ENCODE data around the gene PKDCC.

PKDCC gene

DNA sequence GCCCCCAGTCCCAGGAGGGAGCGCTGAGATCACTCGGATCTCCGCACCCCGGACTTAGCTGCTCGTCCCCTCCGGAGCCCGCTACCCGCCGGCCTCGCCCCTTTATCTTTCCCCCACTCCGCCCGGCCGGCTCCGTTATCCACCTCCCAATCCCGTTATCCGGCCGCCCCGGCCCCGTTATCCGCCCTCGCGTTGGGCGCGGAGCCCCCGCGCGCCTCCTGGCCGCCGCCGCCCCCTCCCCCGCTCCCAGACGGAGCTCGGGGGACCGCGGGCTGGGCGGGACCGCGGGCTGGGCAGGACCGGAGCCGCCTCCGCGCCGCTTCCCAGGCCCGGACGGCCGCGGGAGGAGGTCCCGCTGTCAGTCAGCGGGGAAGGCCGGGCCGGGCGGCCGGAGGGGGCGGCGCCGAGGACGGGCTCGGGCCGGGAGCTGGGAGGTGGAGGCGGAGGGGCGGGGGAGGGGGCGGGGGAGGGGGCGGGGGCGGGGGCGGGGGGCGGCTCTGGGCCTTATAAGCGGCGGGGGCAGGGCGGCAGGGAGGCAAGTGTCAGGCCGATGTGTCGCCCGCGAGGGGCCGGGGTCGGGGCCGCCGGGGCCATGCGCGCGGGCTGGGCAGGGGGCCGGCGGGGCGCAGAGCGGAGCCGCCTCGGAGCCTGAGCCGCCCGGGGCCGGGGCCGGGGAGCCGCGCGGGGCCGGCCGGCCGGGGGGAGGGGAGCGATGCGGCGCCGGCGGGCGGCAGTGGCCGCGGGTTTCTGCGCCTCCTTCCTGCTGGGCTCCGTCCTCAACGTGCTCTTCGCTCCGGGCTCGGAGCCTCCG is at the start of gene PKDCC:
TSS of gene PKDCC (plus strand) at position 534 of the 811 bp plus-strand sequence. CDS start at position 713, 179 bp downstream.
- DNase-seq, result peak; percentile 5

DNA sequence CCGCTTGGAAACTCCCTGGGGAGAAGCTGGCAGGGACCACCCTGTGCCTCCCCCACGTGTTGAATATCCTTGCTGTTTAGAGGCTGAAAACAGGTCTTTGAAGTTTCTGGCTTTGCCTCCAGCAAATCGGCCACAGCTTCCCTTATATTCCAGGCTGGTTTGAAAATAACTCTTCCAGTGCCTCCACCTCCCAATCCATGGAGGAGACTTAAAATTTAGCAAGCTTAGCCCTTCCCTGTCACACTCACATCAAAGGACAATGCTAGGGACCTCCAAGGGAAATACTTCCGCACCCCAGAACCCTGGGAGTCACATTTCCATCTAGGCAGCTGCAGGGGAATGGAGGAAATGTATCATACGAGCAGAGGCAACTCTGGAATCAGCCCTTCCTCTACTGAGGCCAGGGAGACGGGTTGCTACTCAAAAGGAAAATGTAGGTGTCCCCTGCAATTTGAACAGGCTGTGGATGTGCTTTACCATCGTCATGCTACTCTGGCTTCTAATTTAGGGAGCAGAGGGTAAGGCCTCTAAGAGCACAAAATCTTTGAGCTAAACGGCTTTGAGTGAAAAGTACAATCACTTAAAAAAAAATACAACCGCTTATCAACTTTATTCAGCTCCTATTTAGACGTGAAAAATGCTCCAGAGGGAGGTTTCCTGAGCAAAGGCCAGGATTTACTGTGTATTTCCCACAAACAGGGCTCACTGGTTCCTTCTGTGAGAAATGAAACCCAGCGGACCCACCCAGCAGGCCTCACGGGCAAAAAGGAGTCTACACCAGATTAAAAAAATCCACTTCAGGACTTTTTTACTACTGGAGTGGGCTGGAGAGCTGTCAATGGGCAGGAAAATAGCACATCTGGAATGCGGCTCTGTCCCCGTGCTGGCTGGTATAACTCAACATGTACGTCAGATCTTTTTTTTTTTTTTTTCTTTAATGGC is 49.4 kb upstream of the PKDCC start:
- no peak for DNase-seq

- DNase-seq, result no peak
Measured at GRCh38 chr2:41999128-41999480, 48.7 kb upstream of the PKDCC start.

GRCh38 chr2:41999592-42000281 is 48.1 kb upstream of the PKDCC start:
- no peak for DNase-seq

GRCh38 chr2:42001711-42002201 is 46.1 kb upstream of the PKDCC start:
- DNase-seq, result no peak

DNA sequence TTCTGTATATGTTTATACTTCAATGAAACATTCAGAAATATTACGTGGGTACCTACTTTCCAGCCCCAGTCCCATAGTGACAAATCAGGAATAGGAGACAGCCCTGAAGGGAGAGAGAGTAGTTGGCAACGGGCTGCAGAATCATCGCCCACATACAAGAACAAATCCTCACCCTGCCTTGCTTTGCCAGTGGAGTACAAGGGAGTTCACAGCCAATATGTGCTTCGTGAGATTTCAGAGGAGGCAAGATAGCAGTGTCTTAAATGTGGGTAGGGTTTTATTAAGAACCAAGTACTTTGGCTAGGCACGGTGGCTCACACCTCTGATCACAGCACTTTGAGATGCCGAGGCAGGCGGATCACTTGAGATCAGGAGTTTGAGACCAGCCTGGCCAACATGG is 40.3 kb upstream of the PKDCC start:
- no peak for DNase-seq

DNA sequence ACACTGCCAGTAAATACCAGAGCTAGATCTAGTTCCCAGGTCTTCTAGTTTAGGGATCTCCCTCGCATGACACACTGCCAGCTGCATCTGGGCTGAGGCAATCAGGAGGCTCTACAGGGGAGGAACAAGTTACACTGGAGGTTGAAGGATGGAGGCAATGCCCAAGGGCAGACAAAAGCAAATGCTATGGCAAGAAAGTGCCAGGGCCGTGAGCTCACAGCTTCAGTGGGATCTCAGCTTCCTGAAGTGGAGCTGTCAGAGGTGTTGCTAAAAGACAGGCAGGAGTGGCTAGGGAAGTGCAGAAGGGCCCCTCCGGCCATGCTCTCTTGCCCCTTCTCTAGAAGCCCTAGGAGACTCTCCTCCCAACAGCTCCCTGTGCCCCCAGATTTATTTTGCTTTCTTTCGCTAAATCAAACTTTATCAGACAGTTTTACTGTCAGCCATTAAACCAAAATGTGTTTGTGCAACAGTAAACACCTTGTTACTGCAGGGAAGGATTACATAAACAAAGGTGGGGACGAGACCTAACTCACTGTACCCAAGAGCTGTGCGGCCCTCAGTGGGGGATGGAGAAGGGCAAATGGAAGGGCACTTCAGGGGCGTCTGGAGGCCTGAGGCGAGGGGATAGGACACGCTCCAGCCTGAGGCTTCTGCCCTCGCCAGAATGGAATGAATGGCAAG is 39.4 kb upstream of the PKDCC start:
- DNase-seq, result no peak

GRCh38 chr2:42009657-42010580 is 37.9 kb upstream of the PKDCC start:
- DNase-seq, result no peak

DNA sequence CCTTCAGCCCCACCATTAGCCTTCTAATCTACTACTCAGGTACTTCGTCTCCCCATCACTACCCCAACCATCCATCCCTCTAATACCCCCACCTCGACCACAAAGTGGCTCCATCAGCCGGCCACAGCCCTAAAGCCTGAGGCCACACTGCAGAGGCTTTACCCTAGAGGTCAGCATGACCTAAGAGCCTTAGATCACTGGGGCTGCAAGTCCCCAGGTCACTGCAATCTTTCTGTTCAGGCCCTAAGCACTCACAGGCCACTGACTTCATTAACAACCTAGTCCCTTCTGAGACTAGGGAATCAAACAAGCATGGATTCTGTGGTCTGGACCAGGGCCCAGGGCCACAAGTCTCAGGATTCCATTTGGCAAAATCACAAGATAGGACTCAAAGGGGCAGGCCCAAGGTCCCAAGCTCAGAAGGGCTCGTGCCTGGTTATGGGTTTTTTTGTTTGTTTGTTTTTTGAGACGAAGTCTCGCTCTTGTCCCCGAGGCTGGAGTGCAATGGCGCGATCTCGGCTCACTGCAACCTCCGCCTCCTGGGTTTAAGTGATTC is 37.0 kb upstream of the PKDCC start:
- DNase-seq, result no peak

DNA sequence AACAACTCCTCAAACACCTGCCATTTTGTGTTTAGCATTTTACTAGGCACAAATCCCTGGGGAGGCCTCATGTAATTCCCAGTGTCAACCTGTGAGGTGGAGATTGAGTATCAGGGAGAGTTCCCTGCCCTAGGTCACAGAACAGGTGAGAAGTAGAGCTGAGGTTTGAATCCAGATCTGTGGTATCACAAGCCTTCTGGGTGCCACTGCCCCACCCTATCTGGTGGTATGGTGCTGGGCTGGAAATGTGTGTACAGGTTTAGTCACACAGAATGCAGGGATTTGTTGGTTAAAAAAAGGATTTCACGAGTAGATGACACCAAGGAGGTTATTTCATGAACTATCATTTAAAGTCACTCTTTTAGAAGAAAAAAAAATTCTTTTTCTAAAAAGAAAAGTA is 35.7 kb upstream of the PKDCC start:
- no peak for DNase-seq

DNA sequence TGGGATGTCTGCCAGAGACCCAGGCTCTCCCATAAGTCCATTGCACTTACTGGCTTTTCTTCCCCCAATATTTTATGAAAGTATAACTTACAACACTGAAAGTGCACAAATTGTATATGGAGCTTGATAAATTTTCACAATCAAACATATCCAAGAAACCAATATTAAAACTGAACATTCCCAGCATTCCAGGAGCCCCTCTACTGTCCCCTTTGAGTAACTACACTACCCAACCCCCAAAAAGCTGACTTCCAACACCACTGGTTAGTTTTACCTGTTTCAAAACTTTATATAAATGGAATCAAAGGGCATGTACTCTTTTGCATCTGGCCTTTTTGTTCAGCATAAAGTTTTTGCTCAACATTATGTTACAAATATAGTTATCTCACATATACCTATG is 35.2 kb upstream of the PKDCC start:
- DNase-seq, result no peak

DNA sequence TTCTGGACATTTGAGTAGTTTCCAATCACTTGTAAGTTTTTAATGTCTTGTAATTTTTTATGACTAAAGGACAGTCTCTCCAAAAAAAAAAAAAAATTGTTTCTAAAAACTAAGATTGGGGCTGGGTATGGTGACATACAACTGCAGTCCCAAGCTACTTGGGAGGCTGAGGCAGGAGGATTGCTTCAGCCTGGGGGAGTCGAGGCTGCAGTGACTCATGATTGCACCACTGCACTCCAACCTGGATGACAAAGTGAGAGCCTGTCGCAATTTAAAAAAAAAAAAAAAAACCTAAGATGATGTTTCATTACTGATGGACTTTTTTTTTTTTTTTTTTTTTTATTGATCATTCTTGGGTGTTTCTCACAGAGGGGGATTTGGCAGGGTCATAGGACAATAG is 34.4 kb upstream of the PKDCC start:
- no peak for DNase-seq

DNA sequence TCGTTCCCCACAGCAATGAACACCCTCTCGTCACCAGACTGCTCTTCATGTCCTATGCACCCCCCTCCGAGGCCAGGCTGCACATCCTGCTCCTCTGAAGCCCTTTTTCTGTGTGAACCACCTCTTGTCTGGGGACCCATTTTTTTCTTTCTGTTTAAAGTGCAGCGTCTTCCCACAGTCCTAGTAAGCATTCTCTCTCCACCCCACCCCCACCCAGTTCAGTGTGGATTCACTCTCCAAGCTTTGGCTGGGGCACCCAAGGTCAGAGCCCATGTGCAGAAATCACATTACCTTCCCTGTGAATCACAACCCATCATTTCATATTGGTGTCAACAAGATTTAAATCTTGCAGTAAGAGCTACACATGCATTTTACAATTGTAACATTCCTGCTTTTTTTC is 26.4 kb upstream of the PKDCC start:
- DNase-seq, result no peak

DNA sequence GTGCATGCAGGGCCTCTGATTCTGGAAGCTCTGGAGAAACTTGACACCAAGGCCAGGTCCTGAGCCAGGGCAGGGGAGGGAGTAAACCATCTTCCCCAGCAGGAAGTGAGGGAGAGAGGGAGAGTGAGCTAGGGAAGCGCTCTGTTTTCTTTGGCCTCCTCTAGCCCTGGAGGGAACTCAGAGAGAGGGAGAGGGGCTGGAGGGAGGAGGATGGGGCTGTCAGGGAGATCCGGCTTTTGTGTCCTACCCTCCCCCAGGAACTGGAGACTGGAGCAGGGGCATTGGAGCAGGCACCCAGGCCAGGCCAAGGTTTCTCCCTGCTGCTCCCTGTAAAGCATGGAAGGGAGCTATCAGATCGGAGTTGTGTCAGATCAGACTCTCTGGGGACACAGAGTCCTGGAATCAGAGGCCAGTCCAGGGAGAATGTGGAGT is 22.7 kb upstream of the PKDCC start:
- peak; percentile 53 for DNase-seq

- no peak for DNase-seq
Measured at GRCh38 chr2:42026272-42026671, 21.5 kb upstream of the PKDCC start.

- no peak for DNase-seq
Measured at GRCh38 chr2:42028571-42029148, 19.2 kb upstream of the PKDCC start.

DNA sequence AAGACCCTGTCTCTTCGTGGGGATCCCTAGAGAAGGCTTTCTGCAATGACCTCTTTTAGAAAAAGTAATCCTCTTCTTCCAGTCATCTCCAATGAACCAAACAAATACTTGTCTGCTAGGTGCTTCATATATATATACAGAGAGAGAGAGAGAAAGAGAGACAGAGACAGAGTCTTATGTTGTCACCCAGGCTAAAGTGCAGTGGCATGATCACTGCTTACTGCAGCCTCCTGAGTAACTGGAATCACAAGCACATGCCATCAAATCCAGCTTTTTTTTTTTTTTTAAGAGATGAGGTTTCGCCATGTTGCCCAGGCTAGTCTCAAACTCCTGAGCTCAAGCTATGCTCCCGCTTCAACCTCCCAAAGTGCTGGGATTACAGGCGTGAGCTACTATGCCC is 18.6 kb upstream of the PKDCC start:
- DNase-seq, result no peak

GRCh38 chr2:42029639-42030199 is 18.1 kb upstream of the PKDCC start:
- no peak for DNase-seq

DNA sequence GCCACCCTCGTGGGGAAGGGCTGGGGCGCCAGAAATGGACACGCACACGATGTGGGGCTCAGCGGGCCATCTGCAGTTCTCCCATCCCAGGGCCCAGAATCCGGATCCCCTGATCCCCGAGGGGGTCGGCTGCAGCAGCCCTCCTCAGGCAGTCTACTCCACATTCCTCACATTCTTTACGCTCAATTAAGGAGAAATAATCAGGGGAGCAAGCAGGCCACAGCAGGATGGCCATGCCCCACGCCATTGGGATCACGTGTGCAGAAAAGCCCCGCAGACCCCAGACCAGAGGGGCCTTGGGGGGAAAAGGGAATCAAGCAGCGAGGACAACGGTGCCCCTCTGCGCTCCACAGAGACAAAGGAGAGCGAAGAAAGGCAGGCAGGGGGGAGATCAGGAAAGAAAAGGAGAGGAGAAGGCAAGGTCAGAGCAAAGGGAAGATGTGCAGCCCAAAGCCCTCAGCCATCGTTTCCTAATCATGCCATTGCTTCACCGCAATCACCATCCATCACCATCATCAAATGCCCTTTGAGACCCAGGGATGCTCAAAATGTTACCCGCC is 17.5 kb upstream of the PKDCC start:
- DNase-seq, result no peak

DNA sequence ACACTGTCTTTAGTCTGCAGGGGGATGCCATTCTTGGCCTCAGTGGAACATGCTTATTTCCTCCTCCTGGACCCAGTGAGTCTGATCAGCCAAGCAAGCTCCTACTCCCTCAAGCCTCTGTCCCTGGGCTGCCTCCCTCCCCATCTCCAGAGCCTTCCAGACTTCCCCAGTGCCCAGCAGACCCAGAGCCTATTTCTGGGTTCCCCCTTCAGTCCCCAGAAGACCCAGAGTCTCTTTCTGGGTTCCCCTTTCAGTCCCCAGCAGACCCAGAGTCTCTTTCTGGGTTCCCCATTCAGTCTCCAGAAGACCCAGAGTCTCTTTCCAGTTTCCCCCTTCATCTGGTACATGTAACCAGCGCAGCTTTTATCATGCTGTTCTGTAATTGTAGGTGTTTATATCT is 17.0 kb upstream of the PKDCC start:
- DNase-seq, result no peak
